Fibroblast of gingiva (primary cell): ENCODE data around the gene SPATC1L.

ENCODE experiments used
- DNase-seq: peaks from one replicate; pipeline ENCODE4 v3.0.0-alpha.2; 2011; ENCODE audit warnings: low read depth

The SPATC1L gene

DNA sequence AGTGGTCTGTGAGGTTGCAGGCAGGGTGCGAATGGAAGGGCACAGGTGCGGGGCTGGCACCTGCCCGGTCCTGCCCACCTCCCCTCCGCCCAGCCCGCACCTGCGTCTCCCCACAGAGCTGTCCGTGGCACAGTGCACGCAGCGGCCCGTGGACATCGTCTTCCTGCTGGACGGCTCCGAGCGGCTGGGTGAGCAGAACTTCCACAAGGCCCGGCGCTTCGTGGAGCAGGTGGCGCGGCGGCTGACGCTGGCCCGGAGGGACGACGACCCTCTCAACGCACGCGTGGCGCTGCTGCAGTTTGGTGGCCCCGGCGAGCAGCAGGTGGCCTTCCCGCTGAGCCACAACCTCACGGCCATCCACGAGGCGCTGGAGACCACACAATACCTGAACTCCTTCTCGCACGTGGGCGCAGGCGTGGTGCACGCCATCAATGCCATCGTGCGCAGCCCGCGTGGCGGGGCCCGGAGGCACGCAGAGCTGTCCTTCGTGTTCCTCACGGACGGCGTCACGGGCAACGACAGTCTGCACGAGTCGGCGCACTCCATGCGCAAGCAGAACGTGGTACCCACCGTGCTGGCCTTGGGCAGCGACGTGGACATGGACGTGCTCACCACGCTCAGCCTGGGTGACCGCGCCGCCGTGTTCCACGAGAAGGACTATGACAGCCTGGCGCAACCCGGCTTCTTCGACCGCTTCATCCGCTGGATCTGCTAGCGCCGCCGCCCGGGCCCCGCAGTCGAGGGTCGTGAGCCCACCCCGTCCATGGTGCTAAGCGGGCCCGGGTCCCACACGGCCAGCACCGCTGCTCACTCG lies 52.2 kb downstream of the SPATC1L start:
- DNase-seq = peak; percentile 39

DNA sequence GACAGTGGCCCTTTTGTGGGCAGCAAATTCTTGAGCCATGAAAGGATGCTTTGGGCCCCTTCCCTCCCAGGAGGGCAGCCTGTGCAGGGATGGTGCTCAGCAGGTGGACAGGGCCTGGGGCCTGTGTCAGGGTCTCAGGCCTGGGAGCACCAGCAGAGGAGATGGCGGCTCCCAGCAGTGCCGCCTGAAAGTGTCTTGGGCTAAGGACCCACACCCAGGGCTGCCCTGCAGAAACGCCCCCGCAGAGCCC lies 52.7 kb downstream of the SPATC1L start:
- peak; percentile 40 for DNase-seq

DNA sequence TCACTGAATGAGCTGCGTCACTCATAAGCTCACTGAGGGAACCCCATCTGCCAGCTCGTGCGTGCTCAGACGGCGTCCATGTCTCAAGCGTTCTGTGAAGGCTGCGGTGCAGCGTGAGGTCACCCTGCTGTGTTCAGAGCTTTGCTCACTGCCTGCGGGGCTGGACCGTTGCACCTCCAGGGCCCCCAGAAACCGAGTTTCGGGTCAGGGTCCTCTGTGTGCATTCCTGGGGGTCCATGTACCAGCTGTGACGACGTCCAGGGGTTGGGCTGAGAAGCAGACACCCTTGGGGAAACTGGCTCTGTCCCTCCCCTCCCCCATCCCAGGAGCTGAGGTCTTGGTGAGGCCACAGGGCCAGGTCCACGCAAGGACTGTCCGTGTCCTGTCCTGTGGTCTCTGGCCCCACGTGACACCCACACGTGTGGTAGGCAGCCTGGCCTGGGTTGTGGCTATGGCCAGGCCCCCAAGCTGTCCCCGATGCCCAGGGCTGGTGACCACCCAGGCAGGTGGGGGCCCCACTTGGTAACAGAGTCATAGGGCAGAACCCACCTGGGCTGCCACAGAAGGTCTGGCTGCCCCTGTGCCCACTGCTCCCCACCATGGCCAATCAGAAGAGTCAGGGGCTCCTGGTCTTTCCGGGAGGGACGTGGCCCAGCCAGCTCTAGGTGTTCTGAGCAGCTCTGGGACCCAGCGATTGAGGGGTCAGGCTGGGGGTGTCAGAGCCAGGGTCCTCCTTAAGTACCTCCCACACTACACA lies 53.2 kb downstream of the SPATC1L start:
- peak; percentile 57 for DNase-seq

DNA sequence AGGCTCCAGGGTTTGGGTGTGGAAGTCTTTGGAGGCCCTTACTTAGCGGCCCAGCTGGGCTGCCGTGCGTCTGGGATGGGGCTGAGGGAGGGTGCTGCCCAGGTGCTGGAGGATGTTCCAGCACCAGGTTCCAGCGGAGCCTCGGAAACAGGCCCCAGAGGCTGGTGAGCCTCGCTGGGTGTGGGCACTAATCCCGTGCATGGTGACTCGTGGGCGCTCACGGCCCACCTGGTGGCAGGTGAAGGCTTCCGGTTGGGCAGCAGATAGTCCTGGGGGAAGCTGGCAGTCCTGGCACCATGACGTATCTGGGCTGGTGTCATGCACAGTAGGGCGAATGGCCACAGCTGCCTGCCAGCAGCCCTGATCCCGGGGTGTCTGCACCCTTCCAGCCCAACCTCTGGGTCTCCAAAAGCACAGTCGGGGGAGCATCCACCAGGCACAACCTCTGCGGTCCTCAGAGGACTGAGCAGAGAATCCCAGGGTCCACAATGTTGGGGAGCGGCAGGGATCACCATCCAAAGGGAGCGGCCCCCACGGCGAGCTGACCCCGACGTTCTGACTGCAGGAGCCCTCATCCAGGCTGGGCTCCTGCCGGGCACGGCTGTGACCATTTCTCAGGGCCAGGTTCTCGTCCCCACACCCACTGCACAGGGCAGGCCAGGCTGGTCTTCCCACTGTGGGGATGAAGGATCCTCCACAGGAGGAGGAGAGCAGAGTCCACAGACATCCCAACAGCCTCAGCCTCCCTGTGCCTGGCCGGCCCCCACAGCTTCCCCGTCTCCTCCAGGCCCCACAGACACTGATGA lies 54.2 kb downstream of the SPATC1L start:
- DNase-seq = no peak

DNA sequence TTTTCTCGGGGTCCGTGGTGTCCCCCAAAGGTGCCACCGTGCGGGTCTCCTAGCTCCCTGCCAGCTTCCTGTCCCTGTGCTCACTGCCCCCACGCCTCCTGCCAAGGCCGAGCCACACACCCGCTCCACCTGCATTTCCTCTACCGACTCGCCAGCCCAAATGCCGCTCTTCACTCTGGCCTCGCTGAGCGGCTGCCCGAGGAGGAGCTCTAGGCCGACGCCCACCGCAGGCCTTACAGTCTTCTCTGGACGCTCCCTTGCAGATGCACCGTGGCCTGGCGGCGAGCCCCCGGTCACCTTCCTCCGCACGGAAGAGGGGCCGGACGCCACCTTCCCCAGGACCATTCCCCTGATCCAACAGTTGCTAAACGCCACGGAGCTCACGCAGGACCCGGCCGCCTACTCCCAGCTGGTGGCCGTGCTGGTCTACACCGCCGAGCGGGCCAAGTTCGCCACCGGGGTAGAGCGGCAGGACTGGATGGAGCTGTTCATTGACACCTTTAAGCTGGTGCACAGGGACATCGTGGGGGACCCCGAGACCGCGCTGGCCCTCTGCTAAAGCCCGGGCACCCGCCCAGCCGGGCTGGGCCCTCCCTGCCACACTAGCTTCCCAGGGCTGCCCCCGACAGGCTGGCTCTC lies 55.2 kb downstream of the SPATC1L start:
- DNase-seq = peak; percentile 35

DNA sequence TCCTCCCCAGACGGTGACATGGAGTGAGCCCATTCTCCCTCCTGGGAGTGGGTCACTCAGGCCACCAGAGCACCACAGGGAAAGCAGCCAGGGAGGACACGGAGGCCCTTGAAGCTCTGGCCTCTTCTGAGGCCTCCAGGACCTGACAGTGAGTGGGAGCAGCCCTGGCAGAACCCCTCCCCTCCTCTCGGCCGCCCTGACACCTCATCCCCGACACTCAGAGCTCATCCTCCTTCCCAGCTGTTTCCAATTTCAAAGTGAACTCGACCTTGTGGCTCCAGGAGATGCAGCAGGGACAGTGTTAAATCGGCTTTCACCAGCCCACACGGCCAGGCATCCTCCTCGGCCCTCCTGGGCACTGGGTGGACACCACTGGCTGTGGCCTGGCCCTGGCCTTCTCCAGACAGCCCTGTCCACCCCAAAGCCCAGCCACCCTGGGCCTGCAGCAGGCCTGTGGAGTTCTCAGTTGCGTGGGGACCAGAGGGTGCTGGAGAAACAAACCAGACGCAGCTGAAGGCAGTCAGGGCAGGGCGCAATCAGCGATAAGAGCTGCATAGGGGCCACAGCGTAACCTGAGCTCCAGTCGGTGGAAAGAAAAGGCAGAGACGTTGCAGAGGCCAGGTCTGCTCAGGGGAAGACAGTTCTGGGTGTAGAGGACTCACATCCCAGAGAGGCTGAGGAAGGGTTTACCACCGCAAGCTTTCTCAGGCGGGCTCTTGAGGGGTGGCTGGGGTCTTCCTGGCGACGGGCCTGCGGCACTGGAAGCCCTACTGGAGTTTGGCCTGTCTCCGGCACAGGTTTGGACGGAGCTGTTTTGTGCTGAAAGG lies 55.9 kb downstream of the SPATC1L start:
- DNase-seq = peak; percentile 39

DNA sequence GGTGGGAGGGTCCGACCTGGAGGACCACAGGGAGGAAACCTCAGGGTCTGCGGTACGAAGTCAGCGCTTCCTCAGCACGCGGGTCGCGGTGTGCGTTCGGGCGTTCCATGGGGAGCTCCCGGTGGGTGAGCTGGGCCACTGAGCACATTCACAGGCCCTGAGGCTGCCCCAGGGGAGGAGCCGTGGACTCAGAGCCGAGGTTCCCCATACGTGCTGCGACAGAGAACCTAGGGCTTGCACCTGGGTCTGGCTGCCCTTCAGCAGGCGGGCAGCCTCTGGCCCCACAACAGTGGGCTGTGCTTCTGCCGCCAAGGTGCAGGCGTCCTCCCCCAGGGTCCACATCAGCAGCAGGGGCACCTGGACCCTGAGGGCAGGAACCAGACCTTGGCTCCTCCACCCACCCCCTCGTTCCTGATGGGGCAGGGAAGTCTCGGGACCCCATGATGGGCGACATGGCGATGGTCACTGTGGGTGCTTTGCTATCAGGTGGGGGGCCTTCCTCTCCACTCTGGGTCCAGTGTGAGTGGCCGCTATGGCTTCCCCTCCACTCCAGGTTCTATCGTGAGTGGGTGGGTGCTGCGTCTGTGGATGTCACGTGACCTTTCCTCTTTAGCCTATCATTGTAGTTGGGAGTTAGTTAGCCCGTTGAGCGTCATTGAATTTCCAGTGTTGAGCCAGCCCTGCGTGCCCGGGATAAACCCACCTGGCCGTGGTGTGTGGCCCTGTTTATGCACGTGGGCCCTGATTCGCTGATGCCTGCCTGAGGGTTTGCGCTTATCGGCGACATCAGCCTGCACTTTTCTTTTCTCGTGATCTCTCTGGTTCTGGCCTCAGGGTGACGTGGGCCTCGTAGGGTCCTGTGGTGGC lies 56.8 kb downstream of the SPATC1L start:
- no peak for DNase-seq

DNA sequence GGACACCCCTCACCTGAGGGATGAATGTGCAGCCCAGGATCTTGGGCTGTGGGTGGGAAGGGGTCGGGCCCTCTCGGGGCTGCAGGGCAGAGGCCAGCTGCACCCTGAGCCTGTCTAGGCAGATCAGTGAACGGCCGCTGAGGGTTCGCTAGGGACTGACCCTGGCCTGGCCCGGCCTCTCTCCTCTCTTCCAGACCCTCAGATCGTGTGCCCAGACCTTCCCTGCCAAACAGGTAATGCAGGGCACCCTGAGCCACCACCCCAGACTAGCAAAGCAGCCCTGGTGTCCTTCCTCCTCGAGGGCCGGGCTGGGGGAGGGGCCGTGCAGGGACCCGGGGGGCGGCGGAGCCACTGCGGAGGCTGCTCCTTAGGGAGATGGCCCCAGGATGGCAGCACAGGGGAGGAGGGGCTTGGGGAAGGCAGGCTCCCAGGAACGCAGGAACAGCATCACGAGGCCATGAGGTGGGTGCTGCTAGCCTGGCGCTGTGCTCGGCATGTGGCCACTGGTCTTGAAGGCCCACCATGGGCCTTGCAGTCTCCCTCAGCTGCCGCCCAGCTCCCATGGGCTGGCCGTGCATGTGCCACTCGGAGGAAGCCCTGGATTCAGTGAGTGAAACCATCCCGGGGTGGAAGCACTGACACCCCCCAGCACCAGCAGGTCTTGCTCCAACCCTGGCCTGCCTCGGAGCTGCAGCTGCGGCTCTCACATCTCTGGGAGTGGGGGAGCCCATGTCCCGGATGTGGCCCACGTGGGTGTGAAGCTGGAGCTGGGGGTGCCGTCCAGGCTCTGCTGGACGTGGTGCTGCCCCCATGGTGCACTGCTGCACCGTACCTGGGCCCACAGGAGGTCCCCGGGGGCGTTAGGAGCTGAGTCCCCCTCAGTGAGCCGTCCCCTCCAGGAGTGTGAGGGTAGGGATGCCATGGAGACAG lies 57.7 kb downstream of the SPATC1L start:
- DNase-seq = no peak

DNA sequence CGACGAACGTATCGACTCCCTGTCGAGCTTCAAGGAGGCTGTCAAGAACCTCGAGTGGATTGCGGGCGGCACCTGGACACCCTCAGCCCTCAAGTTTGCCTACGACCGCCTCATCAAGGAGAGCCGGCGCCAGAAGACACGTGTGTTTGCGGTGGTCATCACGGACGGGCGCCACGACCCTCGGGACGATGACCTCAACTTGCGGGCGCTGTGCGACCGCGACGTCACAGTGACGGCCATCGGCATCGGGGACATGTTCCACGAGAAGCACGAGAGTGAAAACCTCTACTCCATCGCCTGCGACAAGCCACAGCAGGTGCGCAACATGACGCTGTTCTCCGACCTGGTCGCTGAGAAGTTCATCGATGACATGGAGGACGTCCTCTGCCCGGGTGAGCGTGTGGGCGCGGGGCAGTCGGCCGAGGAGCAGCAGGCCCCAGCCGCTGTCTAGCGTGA lies 58.4 kb downstream of the SPATC1L start:
- no peak for DNase-seq

DNA sequence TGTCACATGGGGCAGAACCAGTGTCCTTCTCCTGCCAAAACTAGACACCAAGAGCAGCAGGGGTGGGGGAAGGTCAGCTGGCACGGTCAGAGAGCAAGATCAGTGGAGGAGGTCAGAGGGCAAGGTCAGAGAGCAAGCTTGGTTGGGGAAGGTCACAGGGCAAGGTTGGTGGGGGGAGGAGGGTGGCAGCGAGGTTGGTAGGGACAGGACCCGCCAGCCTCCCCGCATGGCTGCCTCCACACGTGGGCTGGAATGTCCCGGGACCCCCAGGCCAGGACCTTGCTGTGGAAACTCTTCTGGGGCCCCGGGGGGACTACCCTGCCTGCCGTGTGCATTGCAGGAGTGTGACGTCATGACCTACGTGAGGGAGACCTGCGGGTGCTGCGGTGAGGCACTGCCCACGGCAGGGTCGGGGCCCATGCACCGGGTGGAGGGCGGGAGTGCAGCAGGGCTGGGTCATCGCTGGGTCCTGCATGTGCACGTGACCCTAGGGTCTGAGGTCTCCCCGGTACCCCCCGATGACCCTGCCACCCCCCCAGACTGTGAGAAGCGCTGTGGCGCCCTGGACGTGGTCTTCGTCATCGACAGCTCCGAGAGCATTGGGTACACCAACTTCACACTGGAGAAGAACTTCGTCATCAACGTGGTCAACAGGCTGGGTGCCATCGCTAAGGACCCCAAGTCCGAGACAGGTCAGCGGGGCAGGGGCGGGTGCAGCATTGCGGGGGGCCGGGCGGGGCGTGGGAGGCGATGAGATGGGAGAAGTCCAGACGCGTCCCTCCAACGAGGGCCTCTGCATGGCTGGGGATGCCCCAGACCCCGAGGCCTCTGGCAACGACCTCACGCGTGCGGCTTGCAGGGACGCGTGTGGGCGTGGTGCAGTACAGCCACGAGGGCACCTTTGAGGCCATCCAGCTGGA lies 59.1 kb downstream of the SPATC1L start:
- DNase-seq = no peak

DNA sequence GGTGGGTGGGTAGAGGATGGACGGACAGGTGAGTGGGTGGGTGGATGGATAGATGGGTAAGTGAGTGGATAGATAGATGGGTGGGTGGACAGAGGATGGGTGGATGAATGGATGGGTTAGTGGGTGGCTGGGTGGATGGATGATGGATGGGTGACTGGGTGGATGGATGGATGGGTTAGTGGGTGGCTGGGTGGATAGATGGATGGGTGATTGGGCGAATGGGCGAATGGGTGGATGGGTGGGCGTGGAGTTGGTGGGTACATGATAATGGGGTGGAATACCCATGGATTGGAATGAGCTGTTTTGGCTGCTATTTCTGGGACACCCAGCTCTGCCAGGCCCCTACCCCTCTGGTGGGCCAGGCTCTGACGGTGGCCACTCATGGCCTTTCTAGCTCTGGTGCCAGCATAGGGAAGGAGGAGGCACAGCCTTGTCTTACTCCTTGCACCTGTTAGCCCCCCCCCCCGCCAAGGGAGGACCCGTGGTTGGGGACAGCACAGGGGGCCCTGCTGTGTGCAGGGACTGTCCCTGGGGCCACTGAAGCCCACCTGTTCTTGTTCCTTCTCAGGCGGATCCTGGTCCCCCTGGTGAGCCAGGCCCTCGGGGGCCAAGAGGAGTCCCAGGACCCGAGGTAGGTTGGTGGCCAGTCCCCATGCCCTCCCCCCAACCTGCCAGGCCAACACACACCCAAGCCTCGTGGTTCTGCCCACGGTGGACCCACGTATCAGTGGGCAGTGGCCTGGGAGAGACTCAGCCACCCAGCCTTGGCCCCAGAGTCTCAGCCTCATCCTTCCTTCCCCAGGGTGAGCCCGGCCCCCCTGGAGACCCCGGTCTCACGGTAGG lies 60.0 kb downstream of the SPATC1L start:
- no peak for DNase-seq

DNA sequence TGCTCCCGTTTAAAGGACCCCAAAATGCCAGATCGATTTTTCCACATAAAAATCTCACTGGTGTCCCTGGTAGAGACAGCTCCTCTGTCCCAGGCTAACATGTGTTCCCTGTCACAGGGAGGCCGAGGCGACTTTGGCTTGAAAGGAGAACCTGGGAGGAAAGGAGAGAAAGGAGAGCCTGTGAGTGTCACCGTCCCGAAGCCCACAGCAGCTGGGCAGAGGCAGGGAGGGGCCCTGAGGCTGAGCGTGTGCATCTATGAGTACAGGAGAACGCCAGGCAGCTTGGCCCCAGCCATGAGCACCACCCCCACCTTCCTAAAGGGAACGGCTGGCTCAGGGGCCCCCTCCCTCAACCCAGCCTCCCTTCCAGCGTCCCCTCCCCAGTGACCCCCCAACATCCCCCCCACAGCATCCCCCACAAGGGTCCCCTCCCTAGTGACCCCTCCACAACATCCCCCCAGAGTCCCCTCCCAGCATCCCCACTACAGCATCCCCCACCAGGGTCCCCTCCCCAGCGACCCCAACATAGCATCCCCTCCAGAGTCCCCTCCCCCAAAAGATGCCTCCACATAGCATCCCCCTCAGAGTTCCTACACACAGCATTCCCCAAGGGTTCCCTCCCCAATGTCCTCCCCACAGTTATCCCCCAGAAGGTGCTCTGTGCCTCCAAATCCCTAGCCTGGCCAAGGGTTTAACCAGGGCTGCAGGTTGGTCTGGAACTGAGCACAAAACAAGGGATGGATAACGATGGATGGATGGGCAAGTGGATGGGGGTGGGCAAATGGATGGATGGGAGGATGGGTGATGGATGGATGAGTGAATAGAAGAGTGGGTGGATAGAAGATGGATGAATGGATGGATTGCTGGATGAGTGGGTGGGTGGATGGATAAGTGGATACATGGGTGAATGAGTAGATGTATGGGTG lies 61.2 kb downstream of the SPATC1L start:
- no peak for DNase-seq

DNA sequence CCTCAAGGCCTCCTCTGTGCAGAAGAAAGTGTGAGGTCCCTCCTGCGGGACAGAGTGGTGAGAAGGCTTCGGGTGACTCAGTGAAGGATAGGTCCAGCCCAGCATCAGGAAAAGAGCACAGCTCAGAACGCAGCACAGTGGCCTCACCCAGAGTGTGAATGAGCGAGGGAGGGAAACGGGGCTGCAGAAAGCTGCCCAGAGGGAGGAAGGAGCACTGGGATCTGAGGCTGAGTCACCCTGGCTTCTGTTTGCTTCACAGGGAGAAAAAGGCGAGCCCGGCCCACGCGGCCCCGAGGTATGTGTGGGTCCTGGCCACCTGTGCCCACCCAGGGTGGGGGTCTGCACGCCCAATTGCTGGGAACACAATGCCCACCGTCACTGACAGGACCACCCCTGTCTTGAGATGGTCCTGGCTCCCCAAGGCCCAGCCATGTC lies 62.0 kb downstream of the SPATC1L start:
- DNase-seq = peak; percentile 36

DNA sequence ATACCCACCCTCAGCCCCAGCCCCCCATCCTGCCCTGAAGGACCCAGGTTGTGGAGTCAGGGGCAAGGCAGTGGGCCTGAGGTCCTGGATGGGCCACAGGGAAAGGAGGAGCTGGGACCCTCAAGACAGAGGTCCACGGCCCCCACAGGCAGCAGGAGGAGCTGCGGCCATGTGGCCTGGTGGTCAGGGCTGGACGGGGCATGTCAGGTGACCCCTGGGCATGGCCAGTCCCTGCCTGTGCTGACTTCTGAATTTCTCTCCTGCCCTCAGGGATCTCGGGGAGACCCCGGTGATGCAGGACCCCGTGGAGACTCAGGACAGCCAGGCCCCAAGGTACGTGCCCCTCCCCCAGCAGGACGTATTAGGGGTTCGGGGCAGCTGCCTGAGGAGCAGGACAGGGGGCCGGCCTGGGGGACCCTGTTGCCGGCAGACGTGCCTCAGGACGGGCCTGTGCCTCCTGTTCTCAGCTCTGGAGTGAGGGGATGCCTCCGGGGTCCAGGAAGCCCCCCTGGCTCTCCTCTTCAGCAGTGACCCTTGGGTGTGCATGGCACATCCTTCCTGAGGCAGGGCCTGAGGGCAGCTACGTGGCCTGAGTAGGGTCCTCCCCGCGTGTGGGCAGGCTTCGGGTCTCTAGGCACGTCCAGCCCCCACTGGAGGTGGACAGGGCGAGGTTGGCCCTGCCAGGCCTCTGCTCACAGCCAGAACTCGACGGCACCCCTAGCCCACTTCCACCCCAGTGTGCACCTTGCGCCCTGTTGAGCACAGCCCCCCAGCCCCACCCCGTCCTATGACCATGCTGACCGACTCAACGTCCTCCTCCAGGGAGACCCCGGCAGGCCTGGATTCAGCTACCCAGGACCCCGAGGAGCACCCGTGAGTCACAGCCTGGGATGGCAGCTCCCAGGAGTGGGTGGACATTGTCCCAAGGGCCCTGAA lies 62.7 kb downstream of the SPATC1L start:
- DNase-seq = no peak
